Esophagus muscularis mucosa (tissue), 3 donors: ENCODE results near the gene KLHL26.

Source experiments
- CTCF ChIP-seq, 3 experiments: fragments of 200-600 bp in 2 of 3; fragments of 450-650 bp in 1 of 3; sonication (generic) in 2 of 3; IDR thresholded peaks; one replicate each; pipeline ENCODE4 v1.5.1; 2017 to 2019; ENCODE audit warnings: antibody characterized with exemption in 3 of 3, mild to moderate bottlenecking in 2 of 3, moderate library complexity in 1 of 3
- POLR2A ChIP-seq: fragments of 450-650 bp; IDR thresholded peaks from one replicate; pipeline ENCODE4 v1.6.1; 2017; ENCODE audit warnings: antibody characterized with exemption, moderate library complexity, mild to moderate bottlenecking, low read depth
- POLR2AphosphoS5 ChIP-seq, 2 donors: sonication (generic); formaldehyde crosslinking; IDR thresholded peaks; one replicate each; pipeline ENCODE4 v1.6.1; 2017; ENCODE audit warnings: antibody characterized with exemption in 2 of 2

- TF ChIP-seq CTCF (IDR thresholded peaks at IDR 0.05) (no peak), POLR2A (no peak), POLR2AphosphoS5 (IDR thresholded peaks at IDR 0.05) (no peak)
Measured at GRCh38 chr19:18717601-18718000, 80.8 kb downstream of the KLHL26 start.
